Mucosa of descending colon (tissue), 3 donors: ENCODE data around the gene ITGB7. TPM values are rescaled to one million over a fixed set of nuclear protein-coding genes. Genes with fewer than 3 reads are reported as not detected.

ENCODE experiments used
- ATAC-seq: fragments of 200-7000 bp; cut with Tn5 transposase; one replicate; pipeline ENCODE4 v1.9.1; 2020; ENCODE audit warnings: mild to moderate bottlenecking, moderate library complexity
- DNase-seq, 3 donors: peaks; one replicate each; pipeline ENCODE4 v3.0.0-alpha.2; 2020
- H3K36me3 ChIP-seq: fragments of 200-600 bp; one replicate; pipeline ENCODE4 v1.8.0; 2021; ENCODE audit warnings: low read depth, mild to moderate bottlenecking
- H3K4me1 ChIP-seq: fragments of 200-600 bp; one replicate; pipeline ENCODE4 v1.8.0; 2021; ENCODE audit warnings: low read depth, mild to moderate bottlenecking
- H3K4me3 ChIP-seq: fragments of 200-600 bp; one replicate; pipeline ENCODE4 v1.8.0; 2021; ENCODE audit warnings: mild to moderate bottlenecking
- H3K9me3 ChIP-seq: fragments of 200-600 bp; one replicate; pipeline ENCODE4 v1.8.0; 2021; ENCODE audit warnings: mild to moderate bottlenecking
- intact Hi-C, 2 donors: fragments of 100-400 bp; cut with DNase I in 1 of 2; cut with micrococcal nuclease in 1 of 2; formaldehyde crosslinking; loops; one replicate each; pipeline versions ENCODE4 v1.11.0 to v1.11.1; 2022; cut with DNase I, micrococcal nuclease
- long read RNA-seq, 2 donors: library from polyadenylated mRNA; unstranded; transcript quantifications; one replicate each; pipeline ENCODE4 v2.0.0, GENCODE V29; 2019 to 2021
- total RNA-seq, 3 donors: library from RNA; stranded (reverse); fragmentation: NEBNext Ultra II Directional in 2 of 3; extraction: Animal tissue kit (Norgen Biotek cat#: 25700) in 2 of 3; gene quantifications; one replicate each; pipeline versions ENCODE4 v1.2.1 to v1.2.4, GENCODE V29; 2021 to 2023
- TF ChIP-seq, protein P1 (sequence below): fragments of 200-600 bp; IDR thresholded peaks from one replicate; pipeline ENCODE4 v1.8.0; 2022; ENCODE audit warnings: antibody characterized with exemption, mild to moderate bottlenecking
- donor health status: DM: no; HTN: no; CAD: no; lungs with moderate emphysema.
- donor health status: DM: no; HTN: no; CAD: no.
- donor health status: DM: no; HTN: yes; CAD: no.

Gene ITGB7, protein sequence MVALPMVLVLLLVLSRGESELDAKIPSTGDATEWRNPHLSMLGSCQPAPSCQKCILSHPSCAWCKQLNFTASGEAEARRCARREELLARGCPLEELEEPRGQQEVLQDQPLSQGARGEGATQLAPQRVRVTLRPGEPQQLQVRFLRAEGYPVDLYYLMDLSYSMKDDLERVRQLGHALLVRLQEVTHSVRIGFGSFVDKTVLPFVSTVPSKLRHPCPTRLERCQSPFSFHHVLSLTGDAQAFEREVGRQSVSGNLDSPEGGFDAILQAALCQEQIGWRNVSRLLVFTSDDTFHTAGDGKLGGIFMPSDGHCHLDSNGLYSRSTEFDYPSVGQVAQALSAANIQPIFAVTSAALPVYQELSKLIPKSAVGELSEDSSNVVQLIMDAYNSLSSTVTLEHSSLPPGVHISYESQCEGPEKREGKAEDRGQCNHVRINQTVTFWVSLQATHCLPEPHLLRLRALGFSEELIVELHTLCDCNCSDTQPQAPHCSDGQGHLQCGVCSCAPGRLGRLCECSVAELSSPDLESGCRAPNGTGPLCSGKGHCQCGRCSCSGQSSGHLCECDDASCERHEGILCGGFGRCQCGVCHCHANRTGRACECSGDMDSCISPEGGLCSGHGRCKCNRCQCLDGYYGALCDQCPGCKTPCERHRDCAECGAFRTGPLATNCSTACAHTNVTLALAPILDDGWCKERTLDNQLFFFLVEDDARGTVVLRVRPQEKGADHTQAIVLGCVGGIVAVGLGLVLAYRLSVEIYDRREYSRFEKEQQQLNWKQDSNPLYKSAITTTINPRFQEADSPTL
- total RNA-seq, result 10 to 100 TPM in 1 of 3 donors, 1 to 10 TPM in 2; 6.2 to 13.8 (median 7.3) TPM
- long read RNA-seq, donor 1, transcript ITGB7-201 (16 exons, 2,867 nt), result major isoform, 9 of 16 reads
- long read RNA-seq, donor 1, partial matches to known transcripts, result 1 of 16 reads
- long read RNA-seq, donor 1, other reads (novel, unspliced or antisense), result 6 of 16 reads
- long read RNA-seq, donor 2, partial matches to known transcripts, result 0 of 1 reads
- long read RNA-seq, donor 2, other reads (novel, unspliced or antisense), result 1 of 1 reads

DNA sequence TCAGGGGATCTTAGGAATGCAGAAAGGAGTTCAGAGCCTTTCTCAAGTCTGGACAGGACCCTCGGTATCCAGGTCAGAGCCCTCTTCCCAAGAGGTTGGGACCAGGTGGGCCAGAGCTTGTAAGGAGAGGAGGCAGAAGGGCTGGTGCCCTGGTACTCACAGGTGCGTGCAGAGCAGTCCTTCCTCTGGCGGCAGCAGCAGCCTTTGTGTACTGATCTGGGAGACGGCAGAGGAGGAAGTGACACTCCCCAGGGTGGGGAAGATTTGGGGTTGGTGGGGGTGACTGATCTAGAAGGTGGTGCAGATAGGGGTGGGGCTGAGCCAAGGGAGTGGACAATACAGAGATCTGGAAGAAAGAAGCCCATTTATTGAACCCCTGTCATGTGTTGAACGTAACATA, at the start of gene ITGB7:
Gene ITGB7, minus strand, starts transcription at position 210 of the 400 bp plus-strand sequence. CDS start 6,808 bp downstream, outside the sequence.
- TF ChIP-seq, protein P1, sequence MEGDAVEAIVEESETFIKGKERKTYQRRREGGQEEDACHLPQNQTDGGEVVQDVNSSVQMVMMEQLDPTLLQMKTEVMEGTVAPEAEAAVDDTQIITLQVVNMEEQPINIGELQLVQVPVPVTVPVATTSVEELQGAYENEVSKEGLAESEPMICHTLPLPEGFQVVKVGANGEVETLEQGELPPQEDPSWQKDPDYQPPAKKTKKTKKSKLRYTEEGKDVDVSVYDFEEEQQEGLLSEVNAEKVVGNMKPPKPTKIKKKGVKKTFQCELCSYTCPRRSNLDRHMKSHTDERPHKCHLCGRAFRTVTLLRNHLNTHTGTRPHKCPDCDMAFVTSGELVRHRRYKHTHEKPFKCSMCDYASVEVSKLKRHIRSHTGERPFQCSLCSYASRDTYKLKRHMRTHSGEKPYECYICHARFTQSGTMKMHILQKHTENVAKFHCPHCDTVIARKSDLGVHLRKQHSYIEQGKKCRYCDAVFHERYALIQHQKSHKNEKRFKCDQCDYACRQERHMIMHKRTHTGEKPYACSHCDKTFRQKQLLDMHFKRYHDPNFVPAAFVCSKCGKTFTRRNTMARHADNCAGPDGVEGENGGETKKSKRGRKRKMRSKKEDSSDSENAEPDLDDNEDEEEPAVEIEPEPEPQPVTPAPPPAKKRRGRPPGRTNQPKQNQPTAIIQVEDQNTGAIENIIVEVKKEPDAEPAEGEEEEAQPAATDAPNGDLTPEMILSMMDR, result no peak
- H3K36me3 ChIP-seq, result no peaks in the 10 kb centered on the region
- no peak within 1 kb of the TSS for H3K4me3 ChIP-seq
- peaks cover 30% of the 10 kb centered on the region for H3K4me1 ChIP-seq
- no peaks in the 10 kb centered on the region for H3K9me3 ChIP-seq
- intact Hi-C loops, result no loop called here
- DNase-seq (peak; percentile 76 to 86 (median 79)), ATAC-seq (peak; percentile 91)

DNA sequence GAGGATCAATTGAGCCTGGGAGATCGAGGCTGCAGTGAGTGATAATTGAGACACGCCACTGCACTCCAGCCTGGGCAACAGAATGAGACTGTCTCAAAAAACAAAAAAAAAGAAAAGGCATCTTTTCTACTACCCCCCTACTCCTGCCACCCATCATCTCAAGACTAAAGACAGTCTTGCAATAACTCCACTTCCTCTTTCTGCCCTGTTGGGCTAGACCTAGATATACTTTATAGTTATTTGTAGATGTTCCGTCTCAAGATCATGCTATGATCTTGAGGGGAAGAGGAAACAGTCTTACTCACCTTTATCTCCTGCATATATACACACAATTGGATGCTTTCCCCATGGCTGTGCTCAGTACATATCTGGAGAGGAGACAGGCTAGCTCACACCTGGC, 48.9 kb upstream of the ITGB7 start:
- Histone ChIP-seq H3K9me3 (no peaks in the 10 kb centered on the region), H3K4me3 (no peak overlapping the region), H3K36me3 (no peaks in the 10 kb centered on the region), H3K4me1 (peaks cover 9% of the 10 kb centered on the region)
- ATAC-seq (no peak), DNase-seq (no peak)
- TF ChIP-seq, protein P1, result no peak
- intact Hi-C loops, result no loop called here

DNA sequence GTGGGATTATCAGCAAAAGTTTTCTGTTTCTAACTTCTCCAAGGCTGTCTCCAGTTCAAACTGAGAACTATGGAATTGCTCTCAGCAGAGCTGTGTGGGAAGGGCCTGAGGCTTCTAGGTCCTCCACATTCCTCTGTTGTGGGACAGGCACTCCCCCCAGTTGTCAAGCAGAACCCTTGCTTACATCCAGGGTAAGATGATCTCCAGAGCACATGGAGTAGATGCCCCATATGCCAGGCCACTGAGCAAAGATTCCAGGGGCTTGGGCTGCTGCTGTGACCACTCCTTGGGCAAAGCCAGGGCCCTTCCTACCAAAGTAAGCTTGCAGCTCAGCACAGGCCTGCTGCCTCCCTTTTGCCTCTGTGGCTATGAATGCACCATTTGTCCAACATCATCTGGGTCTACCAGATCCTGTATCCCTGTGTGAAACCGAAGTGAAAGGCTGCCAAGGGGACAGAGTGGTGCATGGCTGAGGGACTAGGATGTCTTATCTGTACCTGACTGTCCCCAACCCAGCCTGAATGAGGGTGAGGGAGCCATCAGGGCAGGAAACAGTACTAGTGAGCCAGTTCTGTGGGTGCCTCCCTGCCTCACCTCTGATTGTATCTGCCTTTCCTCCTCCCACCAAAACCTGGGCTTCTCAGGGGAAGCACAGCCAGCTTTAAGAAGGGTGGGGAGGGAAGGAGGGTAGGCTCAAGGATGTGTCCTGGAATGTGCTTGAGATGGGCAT, 47.9 kb upstream of the ITGB7 start:
- intact Hi-C loops, result loop anchor here in 1 of 2 donors (5.0 kb wide), 1 partner anchor 43 kb away; no protein-coding TSS in a partner anchor
- H3K9me3 ChIP-seq, result no peaks in the 10 kb centered on the region
- peaks cover 13% of the 10 kb centered on the region for H3K4me1 ChIP-seq
- TF ChIP-seq, protein P1, result no peak
- peak in 1 of 3 donors; percentile 13 for DNase-seq
- H3K4me3 ChIP-seq, result no peak overlapping the region
- no peak for ATAC-seq
- H3K36me3 ChIP-seq, result no peaks in the 10 kb centered on the region

DNA sequence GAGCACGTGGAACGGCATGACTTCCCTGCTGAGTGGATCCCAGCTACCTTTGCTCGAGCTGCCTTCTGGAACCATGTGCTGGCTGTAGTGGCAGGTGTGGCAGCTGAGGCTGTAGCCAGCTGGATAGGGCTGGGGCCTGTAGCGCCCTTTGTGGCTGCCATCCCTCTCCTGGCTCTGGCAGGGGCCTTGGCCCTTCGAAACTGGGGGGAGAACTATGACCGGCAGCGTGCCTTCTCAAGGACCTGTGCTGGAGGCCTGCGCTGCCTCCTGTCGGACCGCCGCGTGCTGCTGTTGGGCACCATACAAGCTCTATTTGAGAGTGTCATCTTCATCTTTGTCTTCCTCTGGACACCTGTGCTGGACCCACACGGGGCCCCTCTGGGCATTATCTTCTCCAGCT, 46.2 kb upstream of the ITGB7 start:
- ATAC-seq, result no peak
- Histone ChIP-seq H3K4me3 (no peak overlapping the region), H3K4me1 (peaks cover 13% of the 10 kb centered on the region), H3K36me3 (no peaks in the 10 kb centered on the region), H3K9me3 (no peaks in the 10 kb centered on the region)
- intact Hi-C loops, result loop anchor here in 1 of 2 donors (5.0 kb wide), 1 partner anchor 41 kb away; no protein-coding TSS in a partner anchor
- peak in 1 of 3 donors; percentile 33 for DNase-seq
- TF ChIP-seq, protein P1, result no peak
